Hematopoietic multipotent progenitor cell treated with erythropoietin and hydrocortisone succinate and interleukin-3 and kit ligand, for 15 days (in vitro differentiated cells): ENCODE data around the gene IL15RA.
"Not testable (repeated sequence)": the region's sequence is repeated elsewhere in the genome, so short reads cannot be mapped to it uniquely, and the experiment has no call there.

Experiments
- DNase-seq: peaks from one replicate; pipeline ENCODE4 v3.0.0-alpha.2; 2015; ENCODE audit warnings: low spot score

Gene IL15RA

GRCh38 chr10:5968681-5969453, 8.5 kb downstream of the IL15RA start:
- DNase-seq, result no peak

- DNase-seq, result no peak
These were observed 9.2 kb downstream of the IL15RA start for GRCh38 chr10:5968037-5968680.

GRCh38 chr10:5965266-5965665, 12.1 kb downstream of the IL15RA start:
- no peak for DNase-seq

GRCh38 chr10:5964736-5965135, 12.6 kb downstream of the IL15RA start:
- no peak for DNase-seq

GRCh38 chr10:5963591-5963990, 13.8 kb downstream of the IL15RA start:
- DNase-seq, result no peak

GRCh38 chr10:5963071-5963470, 14.3 kb downstream of the IL15RA start:
- DNase-seq, result no peak

GRCh38 chr10:5962358-5962940, 14.9 kb downstream of the IL15RA start:
- not testable (repeated sequence) for DNase-seq

GRCh38 chr10:5961405-5962100, 15.8 kb downstream of the IL15RA start:
- DNase-seq, result no peak

- not testable (repeated sequence) for DNase-seq
These were observed 16.4 kb downstream of the IL15RA start for GRCh38 chr10:5960973-5961275.

- DNase-seq, result peak; percentile 91
These were observed 17.0 kb downstream of the IL15RA start for GRCh38 chr10:5960070-5960972.

- no peak for DNase-seq
These were observed 17.7 kb downstream of the IL15RA start for GRCh38 chr10:5959581-5960069.

GRCh38 chr10:5959142-5959541, 18.2 kb downstream of the IL15RA start:
- DNase-seq, result peak; percentile 57

- DNase-seq, result no peak
These were observed 18.7 kb downstream of the IL15RA start for GRCh38 chr10:5958675-5959074.

- DNase-seq, result no peak
These were observed 19.3 kb downstream of the IL15RA start for GRCh38 chr10:5958077-5958476.

GRCh38 chr10:5956146-5956936, 21.0 kb downstream of the IL15RA start:
- DNase-seq, result no peak

- no peak for DNase-seq
These were observed 23.7 kb downstream of the IL15RA start for GRCh38 chr10:5953676-5954075.

- DNase-seq, result no peak
These were observed 24.5 kb downstream of the IL15RA start for GRCh38 chr10:5952731-5953385.

GRCh38 chr10:5951721-5952407, 25.5 kb downstream of the IL15RA start:
- DNase-seq, result no peak

GRCh38 chr10:5951167-5951711, 26.1 kb downstream of the IL15RA start:
- DNase-seq, result peak; percentile 32
